ENCODE results near the gene YWHAQ.
"Not testable (repeated sequence)": the region's sequence is repeated elsewhere in the genome, so short reads cannot be mapped to it uniquely, and the experiment has no call there.

YWHAQ gene

GRCh38 chr2:9593925-9594324, 36.9 kb downstream of the YWHAQ start:
- H3K9me3 Mint-ChIP-seq: peaks cover 24% of the 10 kb centered on the region
- no peak overlapping the region for H3K27ac Mint-ChIP-seq
- H3K36me3 Mint-ChIP-seq (ENCODE audit: low read depth): peaks cover 85% of the 10 kb centered on the region
- H3K4me3 Mint-ChIP-seq: no peak overlapping the region
- no peaks in the 10 kb centered on the region for H3K4me1 Mint-ChIP-seq
- no peak for TF ChIP-seq CTCF (IDR thresholded peaks at IDR 0.05)
- DNase-seq: no peak
- no peaks in the 10 kb centered on the region for H3K27me3 Mint-ChIP-seq (ENCODE audit: low read depth, poor library complexity)

DNA sequence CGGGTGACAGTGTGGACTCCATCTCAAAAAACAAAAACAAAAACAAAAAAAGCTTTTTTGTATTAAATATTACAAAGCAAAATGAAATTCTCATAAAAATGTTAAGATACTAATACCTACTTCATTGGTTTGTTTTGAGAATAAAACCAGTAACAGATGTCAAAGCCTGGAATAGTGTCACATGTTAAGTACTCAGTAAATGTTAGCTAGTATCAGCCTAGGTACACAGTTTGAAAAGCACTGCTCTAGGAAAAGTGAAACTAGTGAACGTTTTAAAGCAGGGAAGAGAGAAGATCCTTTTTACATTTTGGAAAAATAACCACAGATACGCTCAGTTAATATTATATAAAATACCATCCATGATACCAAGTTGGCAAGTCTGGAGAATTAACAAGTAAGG, 38.1 kb downstream of the YWHAQ start:
- TF ChIP-seq CTCF (IDR thresholded peaks at IDR 0.05): no peak
- Mint-ChIP-seq H3K9me3 (peaks cover 12% of the 10 kb centered on the region), H3K27me3 (ENCODE audit: low read depth, poor library complexity) (no peaks in the 10 kb centered on the region), H3K4me3 (no peak overlapping the region), H3K27ac (peak overlapping the region; percentile 38), H3K4me1 (no peaks in the 10 kb centered on the region), H3K36me3 (ENCODE audit: low read depth) (peaks cover 80% of the 10 kb centered on the region)
- no peak for DNase-seq

DNA sequence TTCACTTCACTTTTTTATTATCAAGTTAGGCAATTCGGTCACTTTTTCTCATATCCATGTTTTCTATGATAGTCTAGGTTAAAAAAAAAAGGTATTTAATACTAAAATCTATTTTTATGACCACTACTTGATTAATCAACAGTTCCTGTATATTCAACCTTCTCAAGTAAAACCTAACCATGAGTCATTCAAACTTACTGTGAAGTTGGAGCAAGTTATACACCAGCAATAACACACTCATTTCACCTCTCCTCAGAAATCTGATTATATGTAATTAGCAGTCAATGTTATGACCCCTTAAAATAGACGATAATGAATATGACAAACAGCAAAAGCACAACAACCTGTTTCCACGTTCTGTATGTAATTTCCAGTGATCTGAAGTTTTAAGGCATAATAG, 40.2 kb downstream of the YWHAQ start:
- peaks cover 4% of the 10 kb centered on the region for H3K9me3 Mint-ChIP-seq
- H3K27ac Mint-ChIP-seq: no peak overlapping the region
- H3K4me3 Mint-ChIP-seq: no peak overlapping the region
- no peaks in the 10 kb centered on the region for H3K4me1 Mint-ChIP-seq
- DNase-seq: no peak
- TF ChIP-seq CTCF (IDR thresholded peaks at IDR 0.05): no peak
- H3K27me3 Mint-ChIP-seq (ENCODE audit: low read depth, poor library complexity): no peaks in the 10 kb centered on the region
- peaks cover 80% of the 10 kb centered on the region for H3K36me3 Mint-ChIP-seq (ENCODE audit: low read depth)

DNA sequence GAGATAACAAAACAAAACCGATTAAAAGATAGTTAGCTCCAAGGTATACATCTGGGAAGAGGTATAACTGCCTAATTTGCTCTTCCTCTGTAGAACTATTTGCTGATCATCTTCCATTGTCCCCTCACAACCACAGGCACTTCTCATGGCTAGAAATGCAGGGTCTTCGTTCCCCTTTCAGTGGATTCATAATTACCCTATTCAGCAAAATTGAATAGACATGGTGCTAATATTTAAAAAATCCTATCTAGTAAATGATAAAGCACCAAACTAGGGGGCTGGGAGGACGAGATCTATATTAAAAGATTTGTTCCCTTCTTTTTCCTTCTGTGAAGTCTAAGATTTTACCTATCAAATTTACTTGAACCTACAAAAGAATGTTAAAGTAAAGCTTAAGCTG, 44.3 kb downstream of the YWHAQ start:
- H3K27ac Mint-ChIP-seq: no peak overlapping the region
- no peaks in the 10 kb centered on the region for H3K4me1 Mint-ChIP-seq
- no peaks in the 10 kb centered on the region for H3K27me3 Mint-ChIP-seq (ENCODE audit: low read depth, poor library complexity)
- no peak for DNase-seq
- H3K36me3 Mint-ChIP-seq (ENCODE audit: low read depth): peaks cover 66% of the 10 kb centered on the region
- H3K4me3 Mint-ChIP-seq: no peak overlapping the region
- no peaks in the 10 kb centered on the region for H3K9me3 Mint-ChIP-seq
- TF ChIP-seq CTCF (IDR thresholded peaks at IDR 0.05): no peak

DNA sequence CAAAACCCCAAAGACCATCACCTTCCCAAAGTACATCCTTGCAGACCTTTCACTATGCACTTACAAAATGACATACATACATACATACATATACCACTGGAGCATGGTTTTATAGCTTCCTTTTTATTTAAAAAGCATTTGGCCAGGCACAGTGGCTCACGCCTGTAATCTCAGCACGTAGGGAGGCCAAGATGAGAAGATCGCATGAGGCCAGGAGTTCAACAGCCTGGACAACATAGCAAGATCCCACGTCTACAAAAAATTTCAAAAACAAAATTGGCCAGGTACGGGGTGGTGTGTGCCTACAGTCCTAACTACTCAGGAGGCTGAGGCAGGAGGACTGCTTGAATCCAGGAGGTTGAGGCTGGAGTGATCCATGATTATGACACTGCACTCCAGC, 45.3 kb downstream of the YWHAQ start:
- H3K27me3 Mint-ChIP-seq (ENCODE audit: low read depth, poor library complexity): no peaks in the 10 kb centered on the region
- TF ChIP-seq CTCF (IDR thresholded peaks at IDR 0.05): no peak
- H3K9me3 Mint-ChIP-seq: no peaks in the 10 kb centered on the region
- peaks cover 64% of the 10 kb centered on the region for H3K36me3 Mint-ChIP-seq (ENCODE audit: low read depth)
- H3K4me1 Mint-ChIP-seq: no peaks in the 10 kb centered on the region
- H3K4me3 Mint-ChIP-seq: no peak overlapping the region
- no peak for DNase-seq
- no peak overlapping the region for H3K27ac Mint-ChIP-seq

DNA sequence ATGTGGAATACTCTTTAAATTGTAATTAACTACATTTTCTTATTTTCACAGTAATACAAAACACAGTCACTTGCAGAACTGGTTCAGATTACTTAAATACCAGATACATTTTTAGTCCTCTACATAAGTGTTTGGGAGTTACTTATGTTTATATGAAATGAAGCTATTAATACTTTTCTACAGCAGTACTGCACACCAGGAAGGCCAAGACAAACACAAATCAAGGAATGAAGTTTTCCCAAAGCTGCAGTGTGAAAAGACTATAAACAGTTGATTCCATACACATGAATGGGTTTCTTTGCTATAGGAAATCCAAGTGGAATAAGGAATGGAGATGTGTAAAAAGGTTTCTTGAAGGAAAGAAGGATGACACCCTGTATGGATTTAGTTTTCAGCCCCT, 45.9 kb downstream of the YWHAQ start:
- not testable (repeated sequence) for H3K4me3 Mint-ChIP-seq; H3K9me3 Mint-ChIP-seq; H3K27ac Mint-ChIP-seq; DNase-seq; H3K27me3 Mint-ChIP-seq (ENCODE audit: low read depth, poor library complexity); H3K4me1 Mint-ChIP-seq
- peaks cover 62% of the 10 kb centered on the region for H3K36me3 Mint-ChIP-seq (ENCODE audit: low read depth)
